ENCODE measurements around the gene LPP.

The LPP gene

DNA sequence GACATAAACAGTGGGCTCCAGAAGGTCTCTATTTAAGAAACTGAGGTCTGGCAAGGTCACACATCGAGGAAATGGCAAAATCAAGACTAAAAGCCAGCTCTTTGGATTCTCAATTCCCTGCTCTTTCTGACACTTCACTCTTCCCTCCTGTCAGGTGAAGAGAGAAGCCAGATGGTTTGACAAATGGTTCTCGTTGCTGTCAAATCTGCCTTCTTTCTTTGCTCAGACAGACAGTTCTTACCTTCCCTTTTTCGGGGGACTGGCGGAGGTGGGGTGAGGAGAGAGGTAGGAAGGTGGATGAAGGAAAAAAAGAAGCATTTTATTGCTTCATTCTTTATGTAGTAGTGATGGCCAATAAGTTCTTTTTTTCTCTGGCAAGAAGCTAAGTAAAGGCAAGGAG is 133.4 kb downstream of the LPP start:
- Histone ChIP-seq H3K27me3 (replicated peaks; ENCODE audit: insufficient read depth, low read length) (no peaks in the 10 kb centered on the region), H3K4me3 (ENCODE audit: low read length) (no peak overlapping the region), H3K79me2 (ENCODE audit: low read length) (no peaks in the 10 kb centered on the region), H3K9me3 (replicated peaks; ENCODE audit: insufficient read depth, low read length) (no peaks in the 10 kb centered on the region), H3K4me2 (ENCODE audit: low read depth, low read length) (no peak overlapping the region), H3F3A (ENCODE audit: insufficient read depth, low read length) (no peaks in the 10 kb centered on the region), H3K4me1 (ENCODE audit: low read length) (no peaks in the 10 kb centered on the region), H3K9ac (ENCODE audit: low read length) (no peak overlapping the region), H4K20me1 (ENCODE audit: insufficient read depth, low read length) (no peaks in the 10 kb centered on the region), H2AFZ (ENCODE audit: low read length) (no peak overlapping the region), H3K27ac (ENCODE audit: low read length) (no peak overlapping the region), H3K36me3 (replicated peaks; ENCODE audit: insufficient read depth, low read length) (no peaks in the 10 kb centered on the region), H3K9me2 (replicated peaks; ENCODE audit: insufficient read depth, low read length) (no peaks in the 10 kb centered on the region)
- no peak for DNase-seq
- TF ChIP-seq, protein P1, sequence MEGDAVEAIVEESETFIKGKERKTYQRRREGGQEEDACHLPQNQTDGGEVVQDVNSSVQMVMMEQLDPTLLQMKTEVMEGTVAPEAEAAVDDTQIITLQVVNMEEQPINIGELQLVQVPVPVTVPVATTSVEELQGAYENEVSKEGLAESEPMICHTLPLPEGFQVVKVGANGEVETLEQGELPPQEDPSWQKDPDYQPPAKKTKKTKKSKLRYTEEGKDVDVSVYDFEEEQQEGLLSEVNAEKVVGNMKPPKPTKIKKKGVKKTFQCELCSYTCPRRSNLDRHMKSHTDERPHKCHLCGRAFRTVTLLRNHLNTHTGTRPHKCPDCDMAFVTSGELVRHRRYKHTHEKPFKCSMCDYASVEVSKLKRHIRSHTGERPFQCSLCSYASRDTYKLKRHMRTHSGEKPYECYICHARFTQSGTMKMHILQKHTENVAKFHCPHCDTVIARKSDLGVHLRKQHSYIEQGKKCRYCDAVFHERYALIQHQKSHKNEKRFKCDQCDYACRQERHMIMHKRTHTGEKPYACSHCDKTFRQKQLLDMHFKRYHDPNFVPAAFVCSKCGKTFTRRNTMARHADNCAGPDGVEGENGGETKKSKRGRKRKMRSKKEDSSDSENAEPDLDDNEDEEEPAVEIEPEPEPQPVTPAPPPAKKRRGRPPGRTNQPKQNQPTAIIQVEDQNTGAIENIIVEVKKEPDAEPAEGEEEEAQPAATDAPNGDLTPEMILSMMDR (IDR thresholded peaks at IDR 0.05; ENCODE audit: low read length): no peak
- TF ChIP-seq EZH2phosphoT487 (IDR thresholded peaks at IDR 0.05; ENCODE audit: low read length): no peak
- no peak for TF ChIP-seq EZH2 (optimal IDR thresholded peaks at IDR 0.05; ENCODE audit: low read depth, low read length)

DNA sequence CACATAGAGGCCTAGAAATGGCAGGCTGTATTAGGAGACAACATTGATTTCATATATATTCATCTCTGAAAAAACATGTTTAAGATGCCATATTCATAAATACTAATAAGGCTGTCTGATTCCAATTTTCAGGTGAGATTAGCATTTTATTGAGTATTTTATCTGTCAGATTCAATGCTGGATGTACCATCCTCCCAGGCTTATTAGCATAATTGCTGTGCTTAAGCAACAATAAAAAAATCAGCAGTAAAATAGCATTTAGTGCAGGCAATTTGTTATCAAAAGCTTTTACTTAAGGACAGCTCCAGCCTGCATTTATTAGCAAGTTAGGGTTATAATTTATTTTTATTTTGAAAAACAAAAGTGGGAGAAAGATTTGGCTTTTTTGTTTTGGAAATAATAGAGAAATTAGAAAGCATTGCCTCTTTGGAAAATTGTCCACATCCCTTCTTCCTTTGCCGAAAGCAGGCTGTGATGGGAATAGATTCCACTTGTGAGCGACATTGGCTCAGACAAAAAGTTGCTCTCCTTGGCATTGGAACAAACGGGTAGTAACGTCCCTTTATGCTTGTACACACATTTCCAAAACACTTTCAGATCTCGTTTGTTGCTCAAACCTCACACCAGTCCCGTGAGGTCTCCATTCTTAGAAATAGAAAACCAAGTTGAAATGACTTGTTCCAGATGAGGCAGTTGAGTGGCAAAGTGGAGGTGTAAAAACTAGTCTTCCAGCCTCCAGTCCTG is 134.0 kb downstream of the LPP start:
- Histone ChIP-seq H3K27ac (ENCODE audit: low read length) (no peak overlapping the region), H3K36me3 (replicated peaks; ENCODE audit: insufficient read depth, low read length) (no peaks in the 10 kb centered on the region), H3K9ac (ENCODE audit: low read length) (no peak overlapping the region), H3F3A (ENCODE audit: insufficient read depth, low read length) (no peaks in the 10 kb centered on the region), H3K9me3 (replicated peaks; ENCODE audit: insufficient read depth, low read length) (no peaks in the 10 kb centered on the region), H3K27me3 (replicated peaks; ENCODE audit: insufficient read depth, low read length) (no peaks in the 10 kb centered on the region), H3K79me2 (ENCODE audit: low read length) (no peaks in the 10 kb centered on the region), H3K4me3 (ENCODE audit: low read length) (no peak overlapping the region), H3K4me1 (ENCODE audit: low read length) (no peaks in the 10 kb centered on the region), H3K9me2 (replicated peaks; ENCODE audit: insufficient read depth, low read length) (no peaks in the 10 kb centered on the region), H3K4me2 (ENCODE audit: low read depth, low read length) (no peak overlapping the region), H4K20me1 (ENCODE audit: insufficient read depth, low read length) (no peaks in the 10 kb centered on the region), H2AFZ (ENCODE audit: low read length) (no peak overlapping the region)
- DNase-seq: no peak
- TF ChIP-seq EZH2phosphoT487 (IDR thresholded peaks at IDR 0.05; ENCODE audit: low read length) (no peak), EZH2 (optimal IDR thresholded peaks at IDR 0.05; ENCODE audit: low read depth, low read length) (no peak)
- TF ChIP-seq, protein P1 (IDR thresholded peaks at IDR 0.05; ENCODE audit: low read length): no peak

DNA sequence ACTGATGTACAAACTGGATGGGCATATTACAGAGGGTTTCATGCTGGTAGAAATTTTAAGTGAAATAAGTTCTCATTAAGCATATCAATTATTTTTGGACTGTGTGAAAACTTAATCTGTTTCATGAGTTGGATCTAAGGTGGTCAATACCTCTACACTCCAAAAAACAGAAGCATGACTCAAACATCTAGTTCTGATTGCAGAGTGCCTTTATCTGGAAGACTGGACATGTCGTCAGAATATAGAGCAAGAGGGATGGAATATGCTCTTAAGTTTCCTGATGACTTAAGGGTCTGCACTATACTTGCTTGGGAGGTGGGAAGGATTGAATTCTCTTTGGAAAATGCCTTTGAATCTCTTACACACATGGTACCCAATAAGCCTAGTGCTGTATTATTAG is 138.3 kb downstream of the LPP start:
- Histone ChIP-seq H3K27ac (ENCODE audit: low read length) (no peak overlapping the region), H3K9ac (ENCODE audit: low read length) (no peak overlapping the region), H3K4me3 (ENCODE audit: low read length) (no peak overlapping the region), H3K27me3 (replicated peaks; ENCODE audit: insufficient read depth, low read length) (no peaks in the 10 kb centered on the region), H3K4me2 (ENCODE audit: low read depth, low read length) (no peak overlapping the region), H3K36me3 (replicated peaks; ENCODE audit: insufficient read depth, low read length) (no peaks in the 10 kb centered on the region), H3K9me2 (replicated peaks; ENCODE audit: insufficient read depth, low read length) (no peaks in the 10 kb centered on the region), H3K4me1 (ENCODE audit: low read length) (no peaks in the 10 kb centered on the region), H2AFZ (ENCODE audit: low read length) (no peak overlapping the region), H3F3A (ENCODE audit: insufficient read depth, low read length) (no peaks in the 10 kb centered on the region), H3K9me3 (replicated peaks; ENCODE audit: insufficient read depth, low read length) (no peaks in the 10 kb centered on the region), H3K79me2 (ENCODE audit: low read length) (no peaks in the 10 kb centered on the region), H4K20me1 (ENCODE audit: insufficient read depth, low read length) (no peaks in the 10 kb centered on the region)
- TF ChIP-seq, protein P1 (IDR thresholded peaks at IDR 0.05; ENCODE audit: low read length): no peak
- no peak for TF ChIP-seq EZH2phosphoT487 (IDR thresholded peaks at IDR 0.05; ENCODE audit: low read length)
- TF ChIP-seq EZH2 (optimal IDR thresholded peaks at IDR 0.05; ENCODE audit: low read depth, low read length): no peak
- no peak for DNase-seq

All from MM.1S (cell line).